ENCODE data around the gene PLA2G3. TPM values are rescaled to one million over a fixed set of nuclear protein-coding genes. Genes with fewer than 3 reads are reported as not detected.

PLA2G3 gene
- total and polyA plus RNA-seq, 2 of the 8 experiments (the other 6 are each of a cell fraction or from before 2014, with no cell fraction given), result 18.1 to 25.9 TPM

DNA sequence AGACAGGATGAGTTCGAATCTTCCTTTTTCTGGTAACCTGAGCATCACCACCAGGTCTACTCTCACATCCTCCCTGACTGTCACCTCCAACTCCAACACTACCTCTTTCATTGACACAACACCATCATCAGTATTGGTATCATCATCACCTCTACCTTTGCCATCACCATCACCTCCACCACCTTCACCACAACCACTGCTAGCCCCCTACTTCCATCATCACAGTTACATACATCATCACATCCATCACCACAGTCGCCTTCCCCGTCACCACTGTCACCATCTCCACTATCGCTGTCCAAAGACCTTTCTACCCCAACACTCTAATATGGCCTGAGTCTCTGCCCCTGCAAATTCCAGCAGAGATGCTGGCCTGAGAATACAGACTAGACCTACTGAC, 18.9 kb downstream of the PLA2G3 start (continued):
- TF ChIP-seq RAD21 (IDR thresholded peaks at IDR 0.05 in 1 of 2, conservative IDR thresholded peaks at IDR 0.05 in 1 of 2; ENCODE audit: low read depth in 2 of 2, low read length in 2 of 2), result no peak

Data from H1 (cell line).